ENCODE measurements around the gene CXCR2.
"Not testable (repeated sequence)": the region's sequence is repeated elsewhere in the genome, so short reads cannot be mapped to it uniquely, and the experiment has no call there.

Gene CXCR2

GRCh38 chr2:218130377-218130776, 4.5 kb downstream of the CXCR2 start:
- DNase-seq (ENCODE audit: low read depth), result no peak

- no peak for DNase-seq (ENCODE audit: low read depth)
Measured at GRCh38 chr2:218130822-218131221, 5.0 kb downstream of the CXCR2 start.

GRCh38 chr2:218137514-218137913, 11.7 kb downstream of the CXCR2 start:
- DNase-seq (ENCODE audit: low read depth), result no peak

DNA sequence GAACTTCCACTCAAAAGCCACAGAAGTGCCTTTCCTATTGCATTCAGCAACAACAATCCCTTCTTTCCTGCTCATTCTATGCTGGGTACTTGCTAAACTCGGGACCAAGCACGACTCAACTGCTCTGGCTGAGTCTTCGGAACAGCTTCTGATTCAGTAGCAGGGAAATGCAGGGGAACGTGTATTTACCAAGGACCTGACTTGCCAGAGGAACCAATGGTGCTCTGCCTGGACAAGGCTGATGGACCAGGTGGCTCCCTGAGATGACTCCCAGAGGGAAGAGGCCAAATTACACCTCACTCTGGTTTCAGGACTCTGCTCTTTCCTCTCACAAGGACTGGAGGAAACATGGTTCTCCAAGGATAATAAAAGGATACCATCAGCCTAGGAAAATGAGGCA, 12.2 kb downstream of the CXCR2 start:
- DNase-seq (ENCODE audit: low read depth), result no peak

DNA sequence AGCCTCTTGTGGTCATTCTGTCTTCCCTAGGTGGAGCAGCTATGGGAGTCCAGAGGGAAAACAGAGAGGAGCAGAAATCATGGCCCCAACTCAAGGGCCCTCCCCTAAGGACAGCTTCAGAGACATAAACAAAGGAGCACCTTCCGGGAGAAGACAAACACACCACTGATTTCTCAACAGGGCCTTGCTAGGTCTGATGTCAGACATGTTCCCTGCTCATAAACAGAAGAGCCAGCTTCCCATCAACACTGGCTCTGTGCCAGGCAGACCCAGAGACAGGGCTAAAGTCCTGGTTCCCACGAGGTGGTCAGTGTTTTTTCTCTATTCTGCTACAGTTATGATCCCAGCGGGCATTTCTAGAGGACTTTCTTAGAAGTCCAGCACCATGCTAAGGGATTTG, 19.3 kb downstream of the CXCR2 start:
- DNase-seq (ENCODE audit: low read depth), result no peak

- DNase-seq (ENCODE audit: low read depth), result no peak
Measured at GRCh38 chr2:218146056-218146455, 20.2 kb downstream of the CXCR2 start.

GRCh38 chr2:218149098-218149497, 23.3 kb downstream of the CXCR2 start:
- DNase-seq (ENCODE audit: low read depth), result no peak

DNA sequence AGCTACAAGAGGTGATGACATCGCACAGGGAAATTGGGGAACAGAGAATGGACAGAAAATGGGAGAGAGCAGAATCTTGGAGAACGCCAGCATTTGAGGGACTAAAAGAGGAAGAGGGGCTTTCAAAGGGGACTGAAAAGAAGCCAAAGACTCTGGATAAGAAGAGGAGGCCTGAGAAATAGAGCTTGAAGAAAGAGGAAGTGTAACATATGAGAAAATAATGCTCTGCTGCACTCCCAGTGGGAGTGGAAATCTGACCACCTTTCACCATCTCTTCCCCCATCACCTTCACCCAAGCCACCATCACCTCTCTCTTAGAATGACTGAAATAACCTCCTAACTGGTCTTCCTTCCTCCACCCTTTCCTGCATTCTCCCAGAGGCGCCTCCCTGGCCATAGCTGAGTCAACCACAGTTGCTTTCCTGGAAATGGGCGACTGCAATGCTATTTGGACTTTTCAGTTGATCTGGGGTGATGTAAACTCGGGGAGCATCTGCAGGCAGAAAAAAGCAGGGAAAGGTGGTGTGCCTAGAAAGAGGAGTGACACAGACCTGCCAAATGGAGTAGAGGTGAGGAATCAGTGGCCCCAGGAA, 24.1 kb downstream of the CXCR2 start:
- no peak for DNase-seq (ENCODE audit: low read depth)

GRCh38 chr2:218152172-218152571, 26.3 kb downstream of the CXCR2 start:
- no peak for DNase-seq (ENCODE audit: low read depth)

DNA sequence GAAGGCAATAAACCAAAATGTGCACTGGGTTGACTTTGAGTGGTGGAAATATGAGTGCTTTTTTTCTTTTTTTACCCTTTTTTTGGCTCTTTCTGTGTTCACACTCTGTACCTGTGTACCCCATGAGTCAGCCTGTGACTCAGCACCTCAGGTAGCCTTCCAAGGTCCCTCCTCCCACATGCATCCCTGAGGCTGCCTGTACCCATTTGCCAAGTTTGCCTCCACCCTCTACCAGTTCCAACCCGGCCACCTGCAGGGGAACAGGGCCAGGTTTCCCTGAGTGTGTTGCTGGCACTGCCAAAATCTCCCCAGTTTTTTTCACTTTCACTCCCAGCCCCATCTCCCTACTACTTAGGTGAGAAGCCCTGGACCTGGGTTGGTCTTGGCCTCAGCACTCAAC, 26.9 kb downstream of the CXCR2 start:
- DNase-seq (ENCODE audit: low read depth), result no peak

- no peak for DNase-seq (ENCODE audit: low read depth)
Measured at GRCh38 chr2:218155953-218156479, 30.2 kb downstream of the CXCR2 start.

- peak; percentile 15 for DNase-seq (ENCODE audit: low read depth)
Measured at GRCh38 chr2:218161644-218162043, 35.8 kb downstream of the CXCR2 start.

GRCh38 chr2:218162814-218163213, 37.0 kb downstream of the CXCR2 start:
- DNase-seq (ENCODE audit: low read depth), result no peak

DNA sequence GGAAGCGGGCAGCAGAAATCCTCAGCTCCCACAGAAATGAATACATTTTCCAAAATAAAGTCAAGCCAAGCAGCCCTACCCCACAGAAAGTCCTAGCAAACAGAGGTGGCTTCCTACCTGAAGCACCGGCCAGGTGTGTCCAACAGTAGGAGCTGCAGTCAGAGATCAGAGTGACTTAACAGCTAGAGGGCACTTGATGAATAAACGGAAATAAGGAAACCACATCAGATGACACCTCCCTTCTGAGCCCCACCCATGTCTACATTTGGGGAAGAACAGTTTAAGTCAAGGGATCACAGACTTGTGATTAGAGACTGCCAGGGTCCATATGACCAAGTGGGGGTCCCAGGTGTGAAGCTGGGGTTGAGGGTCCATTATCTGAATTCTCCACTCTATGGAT, 41.0 kb downstream of the CXCR2 start, which contains the start of gene CXCR1:
TSS of gene CXCR1 (minus strand) at position 172 of the 400 bp plus-strand sequence. CDS start 1,751 bp downstream, outside the sequence.
- no peak for DNase-seq (ENCODE audit: low read depth)

DNA sequence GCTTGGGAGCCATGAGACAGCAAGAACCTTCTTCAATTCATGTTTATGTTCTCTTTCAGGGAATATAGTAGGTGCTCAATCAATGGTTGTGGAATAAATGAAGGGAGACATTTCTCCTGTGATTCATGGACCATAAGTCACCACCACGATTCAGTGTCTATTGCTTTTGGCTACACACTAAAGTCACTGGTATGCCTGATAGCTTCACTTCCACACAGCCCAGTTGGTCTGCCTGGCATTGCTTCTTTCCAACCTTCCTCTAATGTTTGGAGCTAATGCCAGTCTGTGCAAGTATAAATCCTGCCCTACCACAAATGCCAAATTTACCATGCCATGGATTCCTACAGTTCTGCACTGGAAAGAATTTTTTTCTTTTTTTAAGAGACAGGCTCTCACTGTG, 42.2 kb downstream of the CXCR2 start:
- DNase-seq (ENCODE audit: low read depth), result peak; percentile 22

GRCh38 chr2:218168635-218169462, 43.0 kb downstream of the CXCR2 start:
- DNase-seq (ENCODE audit: low read depth), result peak; percentile 69

DNA sequence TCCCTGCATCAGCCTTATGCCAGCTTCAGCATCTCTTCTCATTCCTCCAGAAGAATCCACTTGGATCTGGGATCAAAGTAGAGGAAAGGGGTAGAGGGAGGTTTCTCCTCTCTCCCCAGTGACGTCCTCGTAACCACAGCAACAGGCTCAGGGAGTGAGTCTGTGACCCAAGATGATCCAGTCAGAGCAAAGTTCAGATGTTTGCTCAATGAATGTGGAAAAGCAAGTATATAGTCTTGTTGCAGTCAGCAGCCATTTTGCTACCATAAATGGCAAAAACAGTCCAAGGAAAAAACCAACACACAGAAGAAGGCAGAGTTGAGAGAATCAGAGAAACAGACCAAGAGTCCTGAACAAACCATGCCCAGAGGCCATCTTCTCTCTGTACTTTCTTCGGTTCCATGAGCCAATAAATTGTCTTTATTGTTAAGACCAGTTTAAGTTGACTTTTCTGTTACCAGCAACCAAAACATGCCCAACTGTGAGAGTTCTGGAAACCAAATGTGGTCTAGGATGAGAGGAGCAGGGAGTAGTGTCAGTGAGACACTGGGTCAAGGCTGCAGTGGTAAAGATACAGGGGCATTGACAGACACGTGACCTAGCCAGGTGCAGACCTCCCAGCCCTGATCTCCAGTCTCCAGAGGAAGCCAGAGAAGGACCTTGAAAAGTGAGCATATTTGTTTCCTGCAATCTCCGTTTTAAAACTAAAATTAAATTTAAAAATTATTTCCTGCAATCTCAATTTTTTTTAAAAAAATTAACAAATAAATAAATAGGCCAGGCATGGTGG, 44.1 kb downstream of the CXCR2 start:
- peak; percentile 11 for DNase-seq (ENCODE audit: low read depth)

DNA sequence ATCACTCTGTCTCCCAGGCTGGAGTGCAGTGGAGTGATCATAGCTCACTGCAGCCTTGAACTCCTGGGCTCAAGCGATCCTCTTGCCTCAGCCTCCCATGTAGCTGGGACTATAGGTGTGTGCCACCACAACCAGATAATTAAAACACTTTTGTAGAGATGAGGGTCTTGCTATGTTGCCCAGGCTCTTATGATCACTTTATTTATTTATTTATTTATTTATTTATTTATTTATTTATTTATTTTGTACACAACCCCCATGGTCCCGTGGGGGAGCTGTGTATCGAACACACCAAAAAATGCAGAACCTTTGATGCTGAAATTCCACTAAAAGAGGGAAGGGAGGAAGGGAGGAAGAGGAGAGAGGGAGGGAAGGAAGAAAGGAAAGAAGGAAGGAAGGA, 45.9 kb downstream of the CXCR2 start:
- DNase-seq (ENCODE audit: low read depth), result not testable (repeated sequence)

- no peak for DNase-seq (ENCODE audit: low read depth)
Measured at GRCh38 chr2:218172845-218173244, 47.0 kb downstream of the CXCR2 start.

- DNase-seq (ENCODE audit: low read depth), result no peak
Measured at GRCh38 chr2:218179782-218180181, 54.0 kb downstream of the CXCR2 start.

- no peak for DNase-seq (ENCODE audit: low read depth)
Measured at GRCh38 chr2:218180467-218181114, 54.8 kb downstream of the CXCR2 start.

- no peak for DNase-seq (ENCODE audit: low read depth)
Measured at GRCh38 chr2:218184331-218184730, 58.5 kb downstream of the CXCR2 start.
